NCI-H1092 treated with DMSO at 0.1 percent for 48 hours (cell line): ENCODE results near the gene ANKRD63.

Experiments used
- DNase-seq: peaks from one replicate; lab custom pipeline; 2025; lab: John Stamatoyannopoulos, UW

Gene ANKRD63

DNA sequence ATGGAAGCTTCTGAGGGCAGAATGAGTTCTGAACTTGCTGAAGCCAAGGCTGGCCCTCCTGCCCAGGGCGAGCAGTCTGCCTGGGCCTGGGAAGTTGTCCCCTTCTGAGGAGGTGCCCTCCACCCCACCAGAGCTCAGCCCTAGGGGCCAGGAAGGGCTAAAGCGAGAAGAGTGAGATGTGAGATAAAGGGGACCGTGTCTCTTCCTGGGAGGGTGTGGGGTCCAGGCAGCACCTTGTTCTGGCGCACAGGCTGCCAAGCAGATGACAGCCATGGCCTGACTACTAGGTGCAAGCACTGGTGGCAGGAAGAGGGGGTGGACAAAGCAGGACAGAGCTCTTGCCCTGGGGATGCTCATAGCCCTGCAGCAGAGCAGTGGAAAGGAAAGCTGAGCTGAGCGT, 40.3 kb downstream of the ANKRD63 start:
- DNase-seq: no peak

DNA sequence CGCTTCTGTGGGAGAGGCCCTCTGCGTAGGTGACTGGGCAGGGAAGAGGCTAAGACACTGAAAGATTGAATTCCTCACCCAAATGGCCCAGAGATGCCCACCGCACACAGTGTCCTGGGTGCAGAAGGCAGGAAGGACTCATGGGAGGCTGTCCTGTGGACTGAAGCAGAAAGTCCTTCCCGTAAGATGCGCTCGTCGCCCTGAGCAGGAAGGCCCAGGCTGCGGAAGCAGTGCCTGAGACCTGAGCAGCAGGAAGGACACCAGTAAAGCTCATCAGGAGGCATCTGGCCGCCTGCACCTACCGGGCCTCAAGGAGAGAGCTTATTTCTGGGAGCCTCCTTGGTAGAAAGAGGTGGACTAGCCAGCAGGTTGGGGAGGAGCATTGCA, 40.7 kb downstream of the ANKRD63 start:
- no peak for DNase-seq

DNA sequence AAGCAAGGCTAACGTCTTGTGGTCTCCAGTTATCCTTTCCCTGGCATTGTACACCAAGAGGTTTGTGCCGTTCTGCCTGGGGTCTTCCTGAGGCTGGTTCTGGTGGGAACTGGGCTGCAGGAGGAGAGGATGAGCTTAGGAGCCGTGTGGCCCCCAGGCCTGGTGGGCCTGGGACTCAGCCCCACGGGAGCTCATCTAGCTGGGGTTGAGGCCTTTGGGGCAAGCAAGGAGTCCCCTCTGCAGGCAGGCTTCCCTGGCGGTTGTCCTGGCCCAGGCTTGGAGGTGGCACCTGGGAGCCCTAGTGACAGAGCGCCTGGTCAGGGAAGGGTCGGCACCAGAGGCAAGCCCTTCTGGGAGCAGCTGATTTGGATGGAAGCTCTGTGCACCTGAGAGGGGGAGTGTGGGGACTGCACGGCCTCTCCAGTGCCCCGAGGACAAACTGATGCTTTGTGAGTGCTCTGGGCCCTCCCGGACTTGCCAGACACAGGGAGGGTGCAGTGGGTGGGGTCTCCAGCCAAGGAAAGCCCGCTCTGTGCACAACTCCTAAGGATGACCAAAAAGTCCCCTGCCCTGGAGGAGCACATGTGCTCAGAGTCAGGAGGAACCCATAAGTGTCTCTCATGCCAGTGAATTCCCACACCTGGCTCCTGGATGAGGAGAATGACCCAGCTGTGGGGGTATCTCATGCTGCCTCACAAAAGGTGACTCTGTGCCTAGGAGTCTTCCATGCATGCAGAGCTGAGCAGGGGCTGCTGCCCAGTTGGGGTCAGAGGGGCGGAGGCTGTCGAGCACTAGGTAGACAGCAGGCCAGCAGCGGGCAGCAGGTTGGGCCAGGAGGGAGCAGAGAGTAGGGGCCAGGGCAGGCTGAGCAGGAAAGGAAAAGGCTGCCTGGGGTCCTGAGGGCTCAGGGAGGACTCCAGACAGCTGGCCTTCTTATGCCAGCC, 41.3 kb downstream of the ANKRD63 start:
- DNase-seq: no peak

DNA sequence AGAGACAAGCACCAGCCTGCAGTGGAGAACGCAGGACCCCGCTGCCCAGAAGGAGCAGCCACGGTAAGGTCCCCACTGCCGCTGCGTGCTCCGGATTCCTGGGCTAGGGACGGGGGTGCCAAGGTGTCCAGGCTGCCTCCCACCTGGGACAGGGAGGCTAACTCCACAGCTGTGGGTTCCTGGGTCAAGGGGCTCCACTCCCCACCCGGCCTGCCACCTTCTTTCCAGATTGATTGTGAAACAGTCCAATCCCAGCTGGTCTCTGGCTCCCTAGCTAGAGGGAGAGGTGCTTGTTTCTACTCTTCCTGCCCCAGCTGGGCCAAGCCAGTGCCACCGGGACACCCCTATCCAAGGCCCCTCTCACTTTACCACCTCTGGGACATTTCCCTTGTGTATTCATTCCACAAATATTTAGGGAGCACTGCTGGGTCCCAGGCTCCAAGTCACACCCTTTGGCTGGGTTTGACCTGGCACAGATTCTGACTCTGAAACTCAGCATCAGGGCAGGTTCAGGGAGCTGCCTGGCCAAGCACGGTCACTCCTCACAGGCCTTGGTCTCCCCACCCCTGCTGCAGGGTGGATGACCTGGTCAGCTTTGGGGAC, 42.1 kb downstream of the ANKRD63 start:
- DNase-seq: no peak

DNA sequence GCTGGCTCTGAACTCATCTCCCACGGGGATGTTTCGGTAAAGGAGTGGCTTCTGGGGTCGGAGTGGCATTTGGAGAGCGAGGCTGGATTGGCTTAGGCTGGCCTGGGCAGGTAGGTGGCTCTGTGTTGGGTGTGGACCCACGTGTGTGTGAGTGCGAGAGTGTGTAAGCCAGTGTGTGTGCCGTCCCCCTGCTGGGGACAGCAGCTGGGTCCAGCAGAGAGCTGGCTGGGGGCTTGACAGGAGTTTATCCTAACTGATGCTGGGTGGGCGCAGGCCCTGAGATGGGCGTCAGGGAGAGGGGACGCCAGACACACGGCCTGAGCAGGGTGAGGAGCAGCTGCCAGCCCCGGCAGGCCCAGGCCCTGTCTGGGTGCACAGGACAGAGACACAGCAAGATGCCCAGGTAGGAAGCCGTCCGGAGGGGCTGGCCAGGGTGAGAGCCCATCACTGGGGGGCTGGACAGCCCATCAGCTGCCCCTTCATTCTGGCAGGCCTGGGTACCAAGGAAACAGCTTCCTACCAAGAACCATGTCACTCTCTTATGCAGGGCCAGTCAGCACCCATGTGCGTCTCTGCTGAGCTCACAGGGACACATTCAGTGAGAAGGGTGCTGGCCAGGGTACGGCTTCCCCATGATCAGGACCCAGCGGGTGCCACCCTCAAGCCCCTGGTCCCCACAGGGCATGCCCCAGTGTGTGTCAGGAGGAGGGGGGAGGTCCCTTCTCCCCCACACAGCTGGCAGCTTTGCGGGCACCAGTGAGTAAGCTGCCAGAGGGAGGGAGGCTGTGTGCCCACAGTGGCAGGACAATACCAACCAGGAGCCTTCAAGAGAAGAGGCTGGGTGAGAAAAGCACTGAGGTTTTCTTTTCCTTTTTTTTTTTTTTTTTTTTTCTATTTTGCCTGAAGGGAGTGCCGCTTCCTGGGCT, 42.9 kb downstream of the ANKRD63 start:
- DNase-seq: no peak

DNA sequence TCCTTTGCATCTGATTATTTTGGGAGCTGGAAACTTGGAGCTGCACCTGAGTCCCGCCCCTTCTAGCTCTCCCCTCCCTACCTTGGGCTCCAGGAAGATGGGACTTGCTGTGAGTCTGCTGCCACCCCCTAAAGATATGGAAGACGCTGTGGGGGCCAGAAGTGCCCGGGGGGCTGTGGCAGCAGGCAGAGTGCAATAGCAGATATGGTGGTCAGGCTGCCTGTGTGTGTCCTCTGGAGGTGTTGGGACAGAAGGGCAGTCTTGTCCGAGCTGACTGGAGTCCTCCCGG, 43.5 kb downstream of the ANKRD63 start:
- DNase-seq: no peak

DNA sequence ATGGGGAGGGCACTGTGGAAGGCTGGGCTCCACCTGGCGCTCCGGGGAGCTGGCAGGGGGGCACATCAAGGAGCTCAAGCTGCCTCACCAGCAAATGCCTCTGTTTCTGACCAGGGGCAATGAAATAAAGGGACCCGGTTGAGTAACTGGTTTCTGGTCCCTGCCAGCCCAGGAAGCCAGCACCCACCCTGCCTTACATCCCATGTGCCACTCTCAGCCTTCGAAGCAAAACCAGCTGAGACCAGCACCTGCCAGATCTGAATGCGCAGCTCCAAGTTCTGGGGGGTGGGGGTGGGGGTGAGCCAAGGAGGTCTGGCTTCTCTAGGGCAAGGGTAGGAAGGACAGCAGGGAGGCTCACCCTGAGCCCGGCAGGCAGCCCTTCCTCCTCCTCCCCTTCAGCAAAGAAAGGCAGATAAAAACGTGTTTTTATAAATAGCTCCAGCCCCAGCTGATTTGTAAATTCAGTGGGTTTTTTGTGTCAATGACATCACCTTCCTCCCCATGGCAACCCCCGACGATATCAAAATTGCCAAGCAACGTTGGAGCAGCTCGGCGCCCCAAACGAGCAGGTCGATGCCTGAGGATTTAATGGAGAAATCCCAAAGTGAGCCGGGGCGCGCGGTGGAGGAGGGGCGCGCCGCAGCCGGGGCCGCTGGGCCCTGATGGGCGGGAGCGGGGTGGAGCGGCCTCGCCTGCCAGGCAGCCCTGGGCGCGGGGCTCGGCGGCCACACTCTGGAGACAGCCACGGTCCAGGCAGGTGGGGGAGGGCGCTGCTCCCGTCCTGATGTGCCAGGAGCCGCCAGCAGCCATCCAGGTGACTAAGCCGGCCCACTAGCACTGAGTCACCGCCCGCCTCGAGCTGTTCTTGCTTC, 44.1 kb downstream of the ANKRD63 start, which contains the start of gene PAK6:
Gene PAK6, plus strand, starts transcription at position 532 of the 872 bp plus-strand sequence. CDS start 25,723 bp downstream, outside the sequence.
- peak; percentile 33 for DNase-seq

DNA sequence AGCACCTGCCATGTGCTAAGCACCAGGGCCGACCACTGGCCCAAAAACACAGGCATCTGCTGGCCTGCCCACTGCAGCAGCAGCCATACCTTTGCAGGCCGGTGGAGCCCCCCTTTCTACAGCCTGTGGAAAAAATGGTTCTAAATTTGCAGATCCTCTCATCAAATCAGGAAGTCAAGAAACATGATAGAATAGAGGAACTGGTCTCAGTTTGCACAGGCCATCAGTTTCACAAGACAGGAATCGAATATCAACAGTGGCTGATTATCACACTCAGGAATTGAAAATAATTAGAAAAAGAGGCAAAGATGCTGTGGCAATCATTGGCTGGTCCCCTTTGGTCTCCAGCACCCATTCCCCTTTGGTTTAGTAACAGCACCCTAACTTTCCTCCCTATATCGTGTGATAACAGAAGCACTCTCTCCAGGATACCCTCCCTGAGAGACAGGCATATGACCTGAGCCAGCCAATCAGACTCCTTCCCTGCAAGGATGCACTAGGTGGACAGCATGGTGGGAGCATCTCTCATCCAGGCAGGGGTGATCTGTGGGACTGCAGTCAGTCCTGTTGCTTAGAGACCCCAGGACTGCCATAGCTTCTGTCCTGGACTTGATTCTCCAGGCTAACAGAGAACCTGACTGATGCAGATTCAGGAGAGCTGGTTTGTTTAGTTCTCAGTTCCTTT, 47.5 kb downstream of the ANKRD63 start:
- no peak for DNase-seq

DNA sequence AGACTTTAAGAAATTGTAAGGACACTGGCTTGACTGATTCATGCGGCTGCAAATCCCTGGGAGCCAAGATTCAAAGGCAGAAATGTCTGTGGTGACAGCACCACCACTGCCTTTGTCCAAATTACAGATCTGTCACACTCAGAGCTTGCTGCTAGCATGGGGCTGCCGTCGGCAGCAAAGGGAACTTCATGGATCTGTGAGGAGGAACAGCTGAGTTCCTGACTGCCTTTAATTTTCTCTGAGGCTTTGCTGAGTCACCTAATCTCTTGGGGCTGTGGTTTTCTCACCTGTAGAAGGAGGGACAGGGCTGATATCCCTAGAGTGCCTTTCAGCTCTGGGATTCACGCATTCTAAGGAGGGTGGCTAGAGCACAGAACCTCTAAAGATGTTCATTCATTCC, 48.1 kb downstream of the ANKRD63 start:
- DNase-seq: no peak

DNA sequence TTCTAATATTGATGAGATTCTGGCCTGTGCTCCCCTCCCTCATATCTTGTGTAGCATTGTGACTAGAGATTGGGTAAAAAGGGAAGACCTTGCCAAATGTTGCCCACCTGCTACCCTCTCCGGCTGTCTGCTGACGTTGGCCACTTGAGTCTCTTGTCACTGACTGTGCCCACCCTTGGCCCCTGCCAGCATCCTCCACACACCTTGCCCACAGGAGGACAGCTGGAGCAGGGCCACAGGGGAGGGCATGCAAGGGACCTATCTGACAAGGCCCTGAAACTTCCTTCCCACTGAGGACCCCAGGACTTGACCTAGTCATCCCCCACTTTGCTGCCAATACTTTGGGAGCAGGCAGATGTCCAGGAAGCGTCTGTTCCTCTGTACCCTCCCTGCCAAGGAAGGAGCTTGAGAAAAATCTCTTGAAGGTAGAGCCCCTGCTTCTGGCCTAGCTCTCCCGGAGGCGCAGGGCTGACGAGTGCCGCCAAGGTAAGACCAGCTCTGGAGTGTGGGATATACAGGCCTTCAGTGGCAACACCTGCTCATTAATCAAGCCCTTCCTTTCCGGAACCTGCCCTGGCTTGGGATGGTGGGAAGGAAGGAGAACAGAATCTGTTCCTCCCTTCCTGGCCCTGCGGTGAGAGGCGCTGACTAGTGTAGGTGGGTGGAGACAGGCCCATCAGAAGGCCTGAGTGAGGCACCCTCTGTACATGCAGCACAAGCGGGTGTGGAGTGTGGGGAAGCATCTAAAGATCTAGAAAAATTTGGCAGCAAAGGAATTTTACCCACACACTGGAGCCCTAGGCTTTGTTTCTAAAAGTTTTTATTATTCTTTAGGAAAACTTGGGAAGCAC, 48.9 kb downstream of the ANKRD63 start:
- DNase-seq: no peak

DNA sequence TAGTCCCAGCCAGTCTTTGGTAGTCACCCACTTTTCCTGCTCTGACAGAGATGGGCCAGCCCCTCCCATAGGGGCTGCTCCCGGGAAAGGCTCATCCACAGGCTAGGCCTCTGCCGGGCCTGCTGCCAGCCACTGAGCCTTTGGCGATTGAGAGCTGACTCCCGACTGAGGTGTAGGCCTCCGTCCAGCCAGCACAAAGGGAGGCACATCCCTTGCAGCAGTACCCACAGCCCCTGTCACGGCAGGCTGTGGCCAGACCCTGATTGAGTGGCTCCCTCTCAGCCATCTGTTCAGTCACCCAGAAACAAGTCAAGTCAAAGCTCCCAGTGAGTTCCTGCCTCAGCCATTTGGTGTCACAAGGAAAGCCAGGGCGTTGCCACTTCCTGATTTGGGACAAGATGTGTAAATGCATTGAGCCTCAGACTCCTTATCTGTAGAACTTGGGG, 50.2 kb downstream of the ANKRD63 start:
- peak; percentile 30 for DNase-seq
